ENCODE data around the gene STAC3. TPM values are rescaled to one million over a fixed set of nuclear protein-coding genes. Genes with fewer than 3 reads are reported as not detected.

The STAC3 gene
- total and polyA plus RNA-seq, 2 experiments from 2014 or later: 5.4 to 28.4 TPM

DNA sequence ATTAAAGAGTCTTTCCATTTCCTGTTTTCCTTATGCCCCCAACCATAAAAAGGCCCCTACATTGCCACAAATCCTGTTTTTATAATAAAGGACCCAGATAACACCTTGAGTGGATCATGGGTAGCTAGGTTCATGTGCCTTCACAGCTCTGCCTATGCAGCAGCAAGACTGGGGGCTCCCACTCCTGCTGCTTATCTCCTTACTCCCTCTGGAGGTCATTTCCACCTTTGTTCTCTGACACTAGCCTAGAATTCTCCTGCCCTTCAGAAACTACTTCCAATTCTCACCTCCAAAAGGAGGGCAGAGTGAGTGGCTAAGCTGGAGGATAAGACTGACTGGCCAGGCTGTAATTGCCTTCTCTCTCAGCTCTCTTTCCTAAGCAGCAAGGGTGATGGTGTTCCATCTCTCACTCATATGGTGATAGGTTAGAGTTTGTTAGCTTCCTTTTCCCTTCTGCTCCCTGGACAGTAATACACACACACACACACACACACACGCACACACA is 20.0 kb upstream of the STAC3 start:
- TF ChIP-seq, protein P1, sequence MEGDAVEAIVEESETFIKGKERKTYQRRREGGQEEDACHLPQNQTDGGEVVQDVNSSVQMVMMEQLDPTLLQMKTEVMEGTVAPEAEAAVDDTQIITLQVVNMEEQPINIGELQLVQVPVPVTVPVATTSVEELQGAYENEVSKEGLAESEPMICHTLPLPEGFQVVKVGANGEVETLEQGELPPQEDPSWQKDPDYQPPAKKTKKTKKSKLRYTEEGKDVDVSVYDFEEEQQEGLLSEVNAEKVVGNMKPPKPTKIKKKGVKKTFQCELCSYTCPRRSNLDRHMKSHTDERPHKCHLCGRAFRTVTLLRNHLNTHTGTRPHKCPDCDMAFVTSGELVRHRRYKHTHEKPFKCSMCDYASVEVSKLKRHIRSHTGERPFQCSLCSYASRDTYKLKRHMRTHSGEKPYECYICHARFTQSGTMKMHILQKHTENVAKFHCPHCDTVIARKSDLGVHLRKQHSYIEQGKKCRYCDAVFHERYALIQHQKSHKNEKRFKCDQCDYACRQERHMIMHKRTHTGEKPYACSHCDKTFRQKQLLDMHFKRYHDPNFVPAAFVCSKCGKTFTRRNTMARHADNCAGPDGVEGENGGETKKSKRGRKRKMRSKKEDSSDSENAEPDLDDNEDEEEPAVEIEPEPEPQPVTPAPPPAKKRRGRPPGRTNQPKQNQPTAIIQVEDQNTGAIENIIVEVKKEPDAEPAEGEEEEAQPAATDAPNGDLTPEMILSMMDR (IDR thresholded peaks at IDR 0.05; ENCODE audit: low read depth, low read length): no peak
- no peak overlapping the region for H3K27ac ChIP-seq
- H3K27me3 ChIP-seq: no peaks in the 10 kb centered on the region
- H3K9me3 ChIP-seq (ENCODE audit: low read depth): no peaks in the 10 kb centered on the region
- H3K4me3 ChIP-seq: no peak overlapping the region
- H3K4me1 ChIP-seq (ENCODE audit: low read depth): peaks cover 16% of the 10 kb centered on the region
- peak in 1 of 2 donors; percentile 54 for DNase-seq (ENCODE audit: low read depth in 1 of 2, low spot score in 1 of 2)
- H3K36me3 ChIP-seq: peaks cover 27% of the 10 kb centered on the region

DNA sequence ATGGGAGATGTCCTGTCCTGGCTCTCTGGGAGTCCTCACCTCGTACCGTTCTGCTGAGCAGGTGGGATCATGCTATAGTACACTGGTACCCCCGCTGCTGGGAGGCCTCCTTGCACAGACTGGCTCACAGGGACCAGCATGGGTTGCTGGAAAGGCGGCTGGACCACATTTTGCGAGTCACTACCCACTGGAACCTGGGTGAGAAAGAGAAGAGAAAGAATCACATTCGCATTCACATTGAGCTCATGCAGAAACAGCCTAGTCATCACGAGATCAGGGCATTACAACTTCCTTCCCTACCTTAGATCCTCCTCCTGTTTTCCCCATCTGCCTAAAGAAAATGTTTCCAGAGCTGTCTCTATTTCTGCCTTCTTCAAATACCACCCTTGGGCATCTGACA is 17.3 kb upstream of the STAC3 start:
- Histone ChIP-seq H3K27ac (no peak overlapping the region), H3K4me3 (no peak overlapping the region), H3K9me3 (ENCODE audit: low read depth) (no peaks in the 10 kb centered on the region), H3K4me1 (ENCODE audit: low read depth) (peaks cover 14% of the 10 kb centered on the region), H3K27me3 (no peaks in the 10 kb centered on the region), H3K36me3 (peaks cover 32% of the 10 kb centered on the region)
- DNase-seq (ENCODE audit: low read depth in 1 of 2, low spot score in 1 of 2): no peak
- TF ChIP-seq, protein P1 (IDR thresholded peaks at IDR 0.05; ENCODE audit: low read depth, low read length): no peak

DNA sequence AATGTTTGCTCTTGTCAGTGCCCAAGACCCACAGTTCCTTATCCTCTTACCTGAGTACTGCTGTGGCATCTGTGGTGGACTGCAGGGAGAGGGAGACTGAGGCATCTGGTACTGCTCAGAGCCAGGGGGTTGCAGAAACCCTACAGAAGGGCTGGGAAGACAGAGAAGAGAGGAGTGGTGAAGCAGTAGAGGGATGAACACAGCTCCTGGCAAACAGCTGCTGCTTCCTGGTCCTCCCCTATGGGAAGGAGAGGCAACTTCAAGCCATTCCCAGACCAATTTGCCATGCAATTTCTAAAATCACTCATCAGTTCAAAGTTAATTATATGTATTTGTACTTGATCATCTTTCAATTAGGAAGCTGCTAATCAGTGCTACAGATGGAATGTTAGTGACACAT is 15.7 kb upstream of the STAC3 start:
- H3K27ac ChIP-seq: no peak overlapping the region
- H3K27me3 ChIP-seq: no peaks in the 10 kb centered on the region
- no peak for DNase-seq (ENCODE audit: low read depth in 1 of 2, low spot score in 1 of 2)
- no peaks in the 10 kb centered on the region for H3K4me1 ChIP-seq (ENCODE audit: low read depth)
- no peaks in the 10 kb centered on the region for H3K9me3 ChIP-seq (ENCODE audit: low read depth)
- no peak overlapping the region for H3K4me3 ChIP-seq
- H3K36me3 ChIP-seq: peaks cover 32% of the 10 kb centered on the region
- TF ChIP-seq, protein P1 (IDR thresholded peaks at IDR 0.05; ENCODE audit: low read depth, low read length): no peak

DNA sequence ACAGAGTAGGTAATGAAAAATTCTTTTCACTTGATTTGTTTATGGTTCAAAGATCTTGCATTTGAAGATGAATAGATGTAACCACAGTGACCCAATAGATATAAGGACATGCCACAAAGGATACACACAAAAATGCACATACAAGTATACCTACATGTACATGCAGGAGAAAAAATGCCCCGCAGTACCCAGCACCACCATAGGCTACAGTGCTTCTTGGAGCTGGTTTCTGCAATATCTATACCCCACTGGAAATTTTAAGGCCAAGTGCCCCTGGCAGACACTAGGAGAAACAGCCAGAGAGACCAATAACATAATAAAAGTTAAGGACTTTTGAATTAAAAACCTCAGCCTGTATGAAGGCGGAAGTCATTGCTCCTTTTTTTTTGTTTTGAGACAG is 12.1 kb upstream of the STAC3 start:
- Histone ChIP-seq H3K4me1 (ENCODE audit: low read depth) (no peaks in the 10 kb centered on the region), H3K36me3 (peaks cover 27% of the 10 kb centered on the region), H3K27me3 (no peaks in the 10 kb centered on the region), H3K9me3 (ENCODE audit: low read depth) (no peaks in the 10 kb centered on the region), H3K4me3 (no peak overlapping the region), H3K27ac (no peak overlapping the region)
- TF ChIP-seq, protein P1 (IDR thresholded peaks at IDR 0.05; ENCODE audit: low read depth, low read length): no peak
- no peak for DNase-seq (ENCODE audit: low read depth in 1 of 2, low spot score in 1 of 2)

DNA sequence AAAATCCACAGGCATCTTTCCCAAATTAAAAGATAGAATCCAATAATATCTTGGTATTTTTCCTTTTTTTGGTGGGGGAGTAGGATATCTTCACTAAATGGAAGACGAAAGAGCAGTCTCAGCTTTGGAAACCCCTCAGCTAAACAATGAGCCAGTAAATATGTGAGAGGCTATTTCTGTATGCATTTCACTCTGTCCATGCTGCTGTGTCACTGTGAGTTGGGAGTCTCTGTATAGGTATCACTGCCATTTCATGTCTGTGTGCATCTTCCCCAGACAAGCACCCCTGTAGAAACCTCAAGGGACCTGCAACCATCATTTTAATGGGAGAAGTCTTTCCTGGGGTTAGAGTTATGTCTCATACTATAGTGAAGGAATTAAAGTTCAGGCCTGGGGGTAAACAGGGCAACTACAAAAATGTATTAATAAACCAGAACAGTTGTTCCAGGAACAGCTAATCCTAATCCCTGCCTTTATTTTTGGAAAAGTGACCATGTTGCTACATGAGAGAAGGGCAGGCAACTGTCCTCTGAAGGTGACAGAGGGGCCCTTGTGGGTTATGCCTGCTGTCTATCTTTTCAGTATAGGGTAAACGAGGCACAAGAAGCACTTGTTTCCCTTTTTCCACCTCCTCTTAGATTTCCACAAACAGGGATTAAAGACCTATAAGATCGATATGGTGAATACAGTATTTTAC is 11.3 kb upstream of the STAC3 start:
- TF ChIP-seq, protein P1 (IDR thresholded peaks at IDR 0.05; ENCODE audit: low read depth, low read length): no peak
- no peak overlapping the region for H3K4me3 ChIP-seq
- H3K36me3 ChIP-seq: peaks cover 26% of the 10 kb centered on the region
- no peaks in the 10 kb centered on the region for H3K9me3 ChIP-seq (ENCODE audit: low read depth)
- H3K4me1 ChIP-seq (ENCODE audit: low read depth): no peaks in the 10 kb centered on the region
- H3K27ac ChIP-seq: no peak overlapping the region
- DNase-seq (ENCODE audit: low read depth in 1 of 2, low spot score in 1 of 2): no peak
- no peaks in the 10 kb centered on the region for H3K27me3 ChIP-seq

All from cardiac muscle cell (in vitro differentiated cells and primary cell).